ENCODE measurements around the gene LDHAL6A. TPM values are rescaled to one million over a fixed set of nuclear protein-coding genes. Genes with fewer than 3 reads are reported as not detected.

LDHAL6A gene
- total RNA-seq, 1 donor from 2014 or later = not detected

GRCh38 chr11:18492888-18493287 lies 37.2 kb downstream of the LDHAL6A start:
- H3K36me3 Mint-ChIP-seq (ENCODE audit: low read depth, unreplicated experiment) = peaks cover 9% of the 10 kb centered on the region
- DNase-seq (ENCODE audit: low spot score) = no peak
- TF ChIP-seq CTCF (IDR thresholded peaks at IDR 0.05; ENCODE audit: unreplicated experiment) = no peak
- H3K4me1 Mint-ChIP-seq (ENCODE audit: unreplicated experiment) = no peaks in the 10 kb centered on the region
- H3K27ac Mint-ChIP-seq (ENCODE audit: unreplicated experiment) = no peak overlapping the region
- H3K9me3 Mint-ChIP-seq (ENCODE audit: unreplicated experiment) = no peaks in the 10 kb centered on the region
- no peaks in the 10 kb centered on the region for H3K27me3 Mint-ChIP-seq (ENCODE audit: unreplicated experiment)
- H3K4me3 Mint-ChIP-seq (ENCODE audit: unreplicated experiment) = no peak overlapping the region

GRCh38 chr11:18493310-18493709 lies 37.7 kb downstream of the LDHAL6A start:
- Mint-ChIP-seq H3K27me3 (ENCODE audit: unreplicated experiment) (no peaks in the 10 kb centered on the region), H3K36me3 (ENCODE audit: low read depth, unreplicated experiment) (peaks cover 9% of the 10 kb centered on the region), H3K9me3 (ENCODE audit: unreplicated experiment) (no peaks in the 10 kb centered on the region), H3K27ac (ENCODE audit: unreplicated experiment) (no peak overlapping the region), H3K4me1 (ENCODE audit: unreplicated experiment) (no peaks in the 10 kb centered on the region), H3K4me3 (ENCODE audit: unreplicated experiment) (no peak overlapping the region)
- no peak for TF ChIP-seq CTCF (IDR thresholded peaks at IDR 0.05; ENCODE audit: unreplicated experiment)
- no peak for DNase-seq (ENCODE audit: low spot score)

GRCh38 chr11:18495271-18495670 lies 39.6 kb downstream of the LDHAL6A start:
- no peak overlapping the region for H3K4me3 Mint-ChIP-seq (ENCODE audit: unreplicated experiment)
- no peaks in the 10 kb centered on the region for H3K4me1 Mint-ChIP-seq (ENCODE audit: unreplicated experiment)
- H3K9me3 Mint-ChIP-seq (ENCODE audit: unreplicated experiment) = no peaks in the 10 kb centered on the region
- no peaks in the 10 kb centered on the region for H3K27me3 Mint-ChIP-seq (ENCODE audit: unreplicated experiment)
- no peak for TF ChIP-seq CTCF (IDR thresholded peaks at IDR 0.05; ENCODE audit: unreplicated experiment)
- DNase-seq (ENCODE audit: low spot score) = no peak
- H3K27ac Mint-ChIP-seq (ENCODE audit: unreplicated experiment) = no peak overlapping the region
- peaks cover under 1% of the 10 kb centered on the region for H3K36me3 Mint-ChIP-seq (ENCODE audit: low read depth, unreplicated experiment)

- TF ChIP-seq CTCF (IDR thresholded peaks at IDR 0.05; ENCODE audit: unreplicated experiment) = no peak
- Mint-ChIP-seq H3K27ac (ENCODE audit: unreplicated experiment) (no peak overlapping the region), H3K9me3 (ENCODE audit: unreplicated experiment) (no peaks in the 10 kb centered on the region), H3K36me3 (ENCODE audit: low read depth, unreplicated experiment) (no peaks in the 10 kb centered on the region), H3K4me3 (ENCODE audit: unreplicated experiment) (no peak overlapping the region), H3K4me1 (ENCODE audit: unreplicated experiment) (no peaks in the 10 kb centered on the region), H3K27me3 (ENCODE audit: unreplicated experiment) (no peaks in the 10 kb centered on the region)
- no peak for DNase-seq (ENCODE audit: low spot score)
Observed at GRCh38 chr11:18495703-18496102, 40.0 kb downstream of the LDHAL6A start.

GRCh38 chr11:18498039-18498438 lies 42.4 kb downstream of the LDHAL6A start:
- H3K36me3 Mint-ChIP-seq (ENCODE audit: low read depth, unreplicated experiment) = peaks cover 11% of the 10 kb centered on the region
- no peaks in the 10 kb centered on the region for H3K27me3 Mint-ChIP-seq (ENCODE audit: unreplicated experiment)
- no peak for TF ChIP-seq CTCF (IDR thresholded peaks at IDR 0.05; ENCODE audit: unreplicated experiment)
- no peak overlapping the region for H3K4me3 Mint-ChIP-seq (ENCODE audit: unreplicated experiment)
- no peaks in the 10 kb centered on the region for H3K9me3 Mint-ChIP-seq (ENCODE audit: unreplicated experiment)
- no peak overlapping the region for H3K27ac Mint-ChIP-seq (ENCODE audit: unreplicated experiment)
- H3K4me1 Mint-ChIP-seq (ENCODE audit: unreplicated experiment) = no peaks in the 10 kb centered on the region
- no peak for DNase-seq (ENCODE audit: low spot score)
